Stimulated activated CD4-positive, alpha-beta T cell treated with anti-CD3 and anti-CD28 coated beads, TNF-alpha, amount 100 ng/mL, for 24 hours (primary cell): ENCODE data around the gene EPB41L5.
"Not testable (repeated sequence)": the region's sequence is repeated elsewhere in the genome, so short reads cannot be mapped to it uniquely, and the experiment has no call there.

Experiments
- DNase-seq, 3 experiments: peaks; one replicate each; pipeline ENCODE4 v3.0.0-alpha.2; 2020; ENCODE audit warnings: low read depth in 3 of 3

Gene EPB41L5

GRCh38 chr2:120029672-120030640 lies 17.1 kb downstream of the EPB41L5 start:
- no peak for DNase-seq

- no peak for DNase-seq
Measured at GRCh38 chr2:120032297-120032696, 19.4 kb downstream of the EPB41L5 start.

GRCh38 chr2:120034027-120034426 lies 21.1 kb downstream of the EPB41L5 start:
- DNase-seq = no peak

- DNase-seq = no peak
Measured at GRCh38 chr2:120034621-120035020, 21.7 kb downstream of the EPB41L5 start.

- DNase-seq = no peak
Measured at GRCh38 chr2:120036145-120036544, 23.3 kb downstream of the EPB41L5 start.

GRCh38 chr2:120037995-120038541 lies 25.2 kb downstream of the EPB41L5 start:
- no peak for DNase-seq

GRCh38 chr2:120042359-120042758 lies 29.5 kb downstream of the EPB41L5 start:
- DNase-seq = no peak

- DNase-seq = no peak
Measured at GRCh38 chr2:120044336-120044735, 31.5 kb downstream of the EPB41L5 start.

GRCh38 chr2:120045775-120046174 lies 32.9 kb downstream of the EPB41L5 start:
- not testable (repeated sequence) for DNase-seq

GRCh38 chr2:120046252-120046651 lies 33.4 kb downstream of the EPB41L5 start:
- not testable (repeated sequence) for DNase-seq

- no peak for DNase-seq
Measured at GRCh38 chr2:120052597-120052996, 39.7 kb downstream of the EPB41L5 start.

GRCh38 chr2:120053891-120054290 lies 41.0 kb downstream of the EPB41L5 start:
- DNase-seq = no peak

- DNase-seq = no peak
Measured at GRCh38 chr2:120059483-120059882, 46.6 kb downstream of the EPB41L5 start.

GRCh38 chr2:120060088-120060623 lies 47.3 kb downstream of the EPB41L5 start:
- no peak for DNase-seq

GRCh38 chr2:120064664-120065063 lies 51.8 kb downstream of the EPB41L5 start:
- no peak for DNase-seq

- DNase-seq = no peak
Measured at GRCh38 chr2:120066800-120067547, 54.1 kb downstream of the EPB41L5 start.

- not testable (repeated sequence) for DNase-seq
Measured at GRCh38 chr2:120068040-120068658, 55.3 kb downstream of the EPB41L5 start.

GRCh38 chr2:120075545-120075944 lies 62.7 kb downstream of the EPB41L5 start:
- DNase-seq = no peak

GRCh38 chr2:120077896-120078295 lies 65.0 kb downstream of the EPB41L5 start:
- no peak for DNase-seq

GRCh38 chr2:120079647-120080046 lies 66.8 kb downstream of the EPB41L5 start:
- no peak for DNase-seq

- DNase-seq = no peak
Measured at GRCh38 chr2:120091436-120091835, 78.6 kb downstream of the EPB41L5 start.

GRCh38 chr2:120094795-120095194 lies 81.9 kb downstream of the EPB41L5 start:
- no peak for DNase-seq
